GM19099 (cell line): ENCODE data around the gene PPP1R15B.

Source experiments
- POLR2A ChIP-seq: IDR thresholded peaks from 3 replicates; pipeline ENCODE4 v1.6.1; 2011; ENCODE audit warnings: low read depth; ENCODE audit not compliant: insufficient read length; ENCODE audit errors: extremely low read depth

The PPP1R15B gene

GRCh38 chr1:204402391-204402790, 9.2 kb downstream of the PPP1R15B start:
- no peak for TF ChIP-seq POLR2A

- no peak for TF ChIP-seq POLR2A
Observed at GRCh38 chr1:204401730-204402129, 9.9 kb downstream of the PPP1R15B start.

GRCh38 chr1:204400882-204401510, 10.6 kb downstream of the PPP1R15B start:
- TF ChIP-seq POLR2A, result no peak

- no peak for TF ChIP-seq POLR2A
Observed at GRCh38 chr1:204398197-204399125, 13.2 kb downstream of the PPP1R15B start.

- no peak for TF ChIP-seq POLR2A
Observed at GRCh38 chr1:204396015-204396583, 15.5 kb downstream of the PPP1R15B start.

GRCh38 chr1:204391629-204392028, 20.0 kb downstream of the PPP1R15B start:
- TF ChIP-seq POLR2A, result no peak

- TF ChIP-seq POLR2A, result no peak
Observed at GRCh38 chr1:204390751-204391466, 20.7 kb downstream of the PPP1R15B start.

- TF ChIP-seq POLR2A, result no peak
Observed at GRCh38 chr1:204385727-204386126, 25.9 kb downstream of the PPP1R15B start.

GRCh38 chr1:204384636-204385352, 26.8 kb downstream of the PPP1R15B start:
- no peak for TF ChIP-seq POLR2A

GRCh38 chr1:204383163-204383904, 28.3 kb downstream of the PPP1R15B start:
- TF ChIP-seq POLR2A, result no peak

- no peak for TF ChIP-seq POLR2A
Observed at GRCh38 chr1:204382714-204383083, 28.9 kb downstream of the PPP1R15B start.

GRCh38 chr1:204380293-204380831, 31.3 kb downstream of the PPP1R15B start:
- no peak for TF ChIP-seq POLR2A

GRCh38 chr1:204377800-204378668, 33.6 kb downstream of the PPP1R15B start:
- TF ChIP-seq POLR2A, result no peak
